Gastroesophageal sphincter (tissue), 3 donors: ENCODE data around the gene PKIG.

Source experiments
- EP300 ChIP-seq: sonication (generic); formaldehyde crosslinking; IDR thresholded peaks from one replicate; pipeline ENCODE4 v1.6.1; 2017; ENCODE audit warnings: antibody characterized with exemption, mild to moderate bottlenecking
- TF ChIP-seq, protein P1 (sequence below), 4 experiments: fragments of 200-600 bp in 2 of 4; fragments of 450-650 bp in 2 of 4; sonication (generic) in 1 of 4; IDR thresholded peaks; one replicate each; pipeline ENCODE4 v1.5.1; 2017 to 2019; ENCODE audit warnings: antibody characterized with exemption in 4 of 4, mild to moderate bottlenecking in 2 of 4, moderate library complexity in 2 of 4

DNA sequence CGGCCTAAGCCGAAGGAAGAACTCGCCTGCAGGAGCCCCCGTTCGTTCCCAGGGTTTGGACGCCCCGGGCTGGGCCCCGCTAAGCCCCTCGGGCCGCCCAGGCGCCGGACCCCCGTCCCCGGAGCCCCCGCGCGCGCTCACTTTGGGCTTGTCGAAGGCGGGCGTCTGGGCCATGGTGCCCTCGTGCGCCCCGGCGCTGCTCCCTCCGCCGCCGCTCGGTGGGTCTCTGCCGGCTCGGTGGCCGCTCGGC, 69.0 kb downstream of the PKIG start:
- TF ChIP-seq, protein P1, sequence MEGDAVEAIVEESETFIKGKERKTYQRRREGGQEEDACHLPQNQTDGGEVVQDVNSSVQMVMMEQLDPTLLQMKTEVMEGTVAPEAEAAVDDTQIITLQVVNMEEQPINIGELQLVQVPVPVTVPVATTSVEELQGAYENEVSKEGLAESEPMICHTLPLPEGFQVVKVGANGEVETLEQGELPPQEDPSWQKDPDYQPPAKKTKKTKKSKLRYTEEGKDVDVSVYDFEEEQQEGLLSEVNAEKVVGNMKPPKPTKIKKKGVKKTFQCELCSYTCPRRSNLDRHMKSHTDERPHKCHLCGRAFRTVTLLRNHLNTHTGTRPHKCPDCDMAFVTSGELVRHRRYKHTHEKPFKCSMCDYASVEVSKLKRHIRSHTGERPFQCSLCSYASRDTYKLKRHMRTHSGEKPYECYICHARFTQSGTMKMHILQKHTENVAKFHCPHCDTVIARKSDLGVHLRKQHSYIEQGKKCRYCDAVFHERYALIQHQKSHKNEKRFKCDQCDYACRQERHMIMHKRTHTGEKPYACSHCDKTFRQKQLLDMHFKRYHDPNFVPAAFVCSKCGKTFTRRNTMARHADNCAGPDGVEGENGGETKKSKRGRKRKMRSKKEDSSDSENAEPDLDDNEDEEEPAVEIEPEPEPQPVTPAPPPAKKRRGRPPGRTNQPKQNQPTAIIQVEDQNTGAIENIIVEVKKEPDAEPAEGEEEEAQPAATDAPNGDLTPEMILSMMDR (IDR thresholded peaks at IDR 0.05) = no peak
- no peak for TF ChIP-seq EP300
